NCI-H446 treated with DMSO at 0.1 percent for 48 hours (cell line): ENCODE results near the gene TST.
A peak's percentile ranks its signal among the peaks of the same experiment; 100 is the strongest.

Experiments
- DNase-seq: peaks from one replicate; lab custom pipeline; 2025; lab: John Stamatoyannopoulos, UW

The TST gene

GRCh38 chr22:36982136-36982535 lies 37.1 kb downstream of the TST start:
- no peak for DNase-seq

GRCh38 chr22:36981247-36981775 lies 37.9 kb downstream of the TST start:
- no peak for DNase-seq

GRCh38 chr22:36979016-36979910 lies 40.0 kb downstream of the TST start:
- no peak for DNase-seq

GRCh38 chr22:36977947-36978660 lies 41.1 kb downstream of the TST start:
- peak; percentile 54 for DNase-seq

- no peak for DNase-seq
These were observed 41.8 kb downstream of the TST start for GRCh38 chr22:36977401-36977861.

- DNase-seq, result no peak
These were observed 42.6 kb downstream of the TST start for GRCh38 chr22:36976606-36977005.

- no peak for DNase-seq
These were observed 47.7 kb downstream of the TST start for GRCh38 chr22:36971341-36972125.

- DNase-seq, result no peak
These were observed 50.8 kb downstream of the TST start for GRCh38 chr22:36968249-36968964.

GRCh38 chr22:36966851-36967540 lies 52.3 kb downstream of the TST start:
- no peak for DNase-seq

- no peak for DNase-seq
These were observed 53.6 kb downstream of the TST start for GRCh38 chr22:36965696-36966095.

GRCh38 chr22:36964106-36964505 lies 55.1 kb downstream of the TST start:
- no peak for DNase-seq

- DNase-seq, result no peak
These were observed 55.9 kb downstream of the TST start for GRCh38 chr22:36963302-36963701.

GRCh38 chr22:36961626-36962025 lies 57.6 kb downstream of the TST start:
- no peak for DNase-seq
